Gastrocnemius medialis (tissue), 4 donors: Measurements from ENCODE around the gene CHIC2.

Source experiments
- CTCF ChIP-seq, 5 experiments: fragments of 450-650 bp in 3 of 5; fragments of 200-600 bp in 2 of 5; sonication (generic) in 2 of 5; IDR thresholded peaks in 4 of 5; conservative IDR thresholded peaks in 1 of 5; 1 replicate in 4 of 5; 2 replicates in 1 of 5; pipeline ENCODE4 v1.5.1; 2016 to 2019; ENCODE audit warnings: antibody characterized with exemption in 5 of 5, mild to moderate bottlenecking in 3 of 5, moderate library complexity in 3 of 5
- POLR2A ChIP-seq, 2 donors: fragments of 450-650 bp; IDR thresholded peaks; one replicate each; pipeline ENCODE4 v1.6.1; 2017; ENCODE audit warnings: antibody characterized with exemption in 2 of 2, mild to moderate bottlenecking in 2 of 2, moderate library complexity in 2 of 2

DNA sequence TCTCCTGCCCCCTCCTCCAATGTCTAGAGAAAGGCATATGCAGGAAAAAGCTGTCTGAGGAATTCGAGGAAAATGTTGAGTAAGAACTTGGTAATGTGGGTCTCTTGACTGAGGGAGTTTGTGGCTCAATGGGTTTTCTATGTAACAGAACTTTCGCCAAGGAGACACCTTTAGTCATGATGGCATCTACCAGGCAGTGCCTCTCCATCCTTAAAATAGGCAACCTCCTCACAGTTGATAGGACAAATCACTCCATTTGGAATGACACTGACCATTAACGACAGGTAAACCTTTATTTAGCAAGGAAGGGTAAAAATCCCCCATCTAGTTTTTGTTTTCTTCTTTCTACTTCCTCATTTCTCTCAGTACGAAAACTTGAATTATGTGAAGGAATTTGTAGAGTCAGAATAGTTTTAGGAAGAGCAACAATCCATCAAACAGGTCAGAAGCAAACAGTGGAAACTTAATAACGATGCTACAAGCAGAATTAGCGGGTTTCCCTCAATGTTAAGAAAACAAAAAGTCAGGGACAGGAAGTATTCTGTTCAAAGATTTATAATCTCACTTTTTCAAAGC is 38.2 kb upstream of the CHIC2 start:
- TF ChIP-seq CTCF (IDR thresholded peaks at IDR 0.05 in 4 of 5, conservative IDR thresholded peaks at IDR 0.05 in 1 of 5) (no peak), POLR2A (IDR thresholded peaks at IDR 0.05) (no peak)
